ENCODE results near the gene MSANTD1.

Gene MSANTD1

GRCh38 chr4:3234171-3235029 is 14.6 kb upstream of the MSANTD1 start:
- no peak for DNase-seq

GRCh38 chr4:3235030-3235345 is 14.0 kb upstream of the MSANTD1 start:
- no peak for DNase-seq

GRCh38 chr4:3235581-3235980 is 13.4 kb upstream of the MSANTD1 start:
- no peak for DNase-seq

GRCh38 chr4:3236326-3236878 is 12.6 kb upstream of the MSANTD1 start:
- no peak for DNase-seq

- DNase-seq = no peak
Measured at GRCh38 chr4:3237266-3237665, 11.7 kb upstream of the MSANTD1 start.

GRCh38 chr4:3237712-3238560 is 11.0 kb upstream of the MSANTD1 start:
- no peak for DNase-seq

- no peak for DNase-seq
Measured at GRCh38 chr4:3238721-3239120, 10.2 kb upstream of the MSANTD1 start.

GRCh38 chr4:3239303-3239702 is 9.7 kb upstream of the MSANTD1 start:
- DNase-seq = no peak

GRCh38 chr4:3239998-3240920 is 8.7 kb upstream of the MSANTD1 start:
- DNase-seq = peak; percentile 29

- DNase-seq = no peak
Measured at GRCh38 chr4:3240936-3241522, 7.9 kb upstream of the MSANTD1 start.

GRCh38 chr4:3241898-3242524 is 6.9 kb upstream of the MSANTD1 start:
- DNase-seq = no peak

GRCh38 chr4:3243136-3243780 is 5.7 kb upstream of the MSANTD1 start:
- no peak for DNase-seq

GRCh38 chr4:3244002-3244401 is 5.0 kb upstream of the MSANTD1 start:
- DNase-seq = no peak

GRCh38 chr4:3244747-3245146 is 4.2 kb upstream of the MSANTD1 start:
- DNase-seq = no peak

GRCh38 chr4:3245676-3246075 is 3.3 kb upstream of the MSANTD1 start:
- DNase-seq = no peak

GRCh38 chr4:3246458-3247398 is 2.2 kb upstream of the MSANTD1 start:
- DNase-seq = no peak

GRCh38 chr4:3247399-3248177 is 1.4 kb upstream of the MSANTD1 start:
- DNase-seq = no peak

- DNase-seq = no peak
Measured at GRCh38 chr4:3248178-3248480, 830 bp upstream of the MSANTD1 start.

GRCh38 chr4:3249711-3250437 is 915 bp downstream of the MSANTD1 start:
- no peak for DNase-seq

Data from NCI-H1092 (cell line).